Loucy (cell line): ENCODE measurements around the gene TNS3.

Experiments used
- H2AFZ ChIP-seq: fragments of 200-600 bp; sonication (generic); 2 replicates; pipeline ENCODE4 v1.6.0; 2016; ENCODE audit warnings: antibody characterized with exemption, mild to moderate bottlenecking, low read length, moderate library complexity
- H3F3A ChIP-seq: fragments of 200-600 bp; 2 replicates; pipeline ENCODE4 v1.6.0; 2016; ENCODE audit warnings: antibody characterized with exemption, low read depth, mild to moderate bottlenecking
- H3K27me3 ChIP-seq: fragments of 200-600 bp; sonication (generic); 2 replicates; pipeline ENCODE4 v1.6.1; 2014; ENCODE audit warnings: low read length, mild to moderate bottlenecking; ENCODE audit not compliant: insufficient read depth, poor library complexity, severe bottlenecking
- H3K36me3 ChIP-seq: fragments of 200-600 bp; sonication (generic); 2 replicates; pipeline ENCODE4 v1.6.1; 2016; ENCODE audit warnings: low read length; ENCODE audit not compliant: insufficient read depth
- H3K4me1 ChIP-seq: fragments of 200-600 bp; sonication (generic); 2 replicates; pipeline ENCODE4 v1.5.1; 2014; ENCODE audit warnings: low read length, mild to moderate bottlenecking; ENCODE audit not compliant: insufficient read depth, poor library complexity, severe bottlenecking
- H3K4me2 ChIP-seq: fragments of 200-600 bp; sonication (generic); 2 replicates; pipeline ENCODE4 v1.6.0; 2014; ENCODE audit warnings: antibody characterized with exemption, low read length, low read depth, mild to moderate bottlenecking; ENCODE audit not compliant: poor library complexity, severe bottlenecking
- H3K4me3 ChIP-seq: fragments of 200-600 bp; sonication (generic); 2 replicates; pipeline ENCODE4 v1.5.1; 2014; ENCODE audit warnings: low read length, mild to moderate bottlenecking, mixed read lengths; ENCODE audit not compliant: poor library complexity, severe bottlenecking
- H3K79me2 ChIP-seq: fragments of 200-600 bp; sonication (generic); 2 replicates; pipeline ENCODE4 v1.6.1; 2014; ENCODE audit warnings: low read length; ENCODE audit not compliant: insufficient read depth
- H3K9ac ChIP-seq: fragments of 200-600 bp; sonication (generic); 2 replicates; pipeline ENCODE4 v1.6.0; 2014; ENCODE audit warnings: mild to moderate bottlenecking, low read depth, low read length, moderate library complexity; ENCODE audit not compliant: poor library complexity, severe bottlenecking
- H3K9me2 ChIP-seq: fragments of 200-600 bp; sonication (generic); replicated peaks from 2 replicates; pipeline ENCODE4 v1.6.1; 2016; ENCODE audit warnings: low read depth, low read length, mixed read lengths
- H3K9me3 ChIP-seq: fragments of 200-600 bp; sonication (generic); 2 replicates; pipeline ENCODE4 v1.6.1; 2014; ENCODE audit warnings: mild to moderate bottlenecking, antibody characterized with exemption, low read length, low read depth; ENCODE audit not compliant: insufficient read depth
- H4K20me1 ChIP-seq: fragments of 200-600 bp; sonication (generic); 2 replicates; pipeline ENCODE4 v1.6.0; 2014; ENCODE audit warnings: antibody characterized with exemption, low read length, mild to moderate bottlenecking; ENCODE audit not compliant: insufficient read depth, poor library complexity, severe bottlenecking
- EZH2phosphoT487 ChIP-seq: fragments of 200-600 bp; IDR thresholded peaks from 2 replicates; pipeline ENCODE4 v1.6.1; 2018; ENCODE audit warnings: antibody characterized with exemption, mild to moderate bottlenecking, moderate library complexity, borderline replicate concordance
- TF ChIP-seq, protein P1 (sequence below): fragments of 200-600 bp; sonication (generic); conservative IDR thresholded peaks from 2 replicates; pipeline ENCODE4 v1.5.1; 2014; ENCODE audit warnings: mild to moderate bottlenecking, antibody characterized with exemption, low read length

TNS3 gene

DNA sequence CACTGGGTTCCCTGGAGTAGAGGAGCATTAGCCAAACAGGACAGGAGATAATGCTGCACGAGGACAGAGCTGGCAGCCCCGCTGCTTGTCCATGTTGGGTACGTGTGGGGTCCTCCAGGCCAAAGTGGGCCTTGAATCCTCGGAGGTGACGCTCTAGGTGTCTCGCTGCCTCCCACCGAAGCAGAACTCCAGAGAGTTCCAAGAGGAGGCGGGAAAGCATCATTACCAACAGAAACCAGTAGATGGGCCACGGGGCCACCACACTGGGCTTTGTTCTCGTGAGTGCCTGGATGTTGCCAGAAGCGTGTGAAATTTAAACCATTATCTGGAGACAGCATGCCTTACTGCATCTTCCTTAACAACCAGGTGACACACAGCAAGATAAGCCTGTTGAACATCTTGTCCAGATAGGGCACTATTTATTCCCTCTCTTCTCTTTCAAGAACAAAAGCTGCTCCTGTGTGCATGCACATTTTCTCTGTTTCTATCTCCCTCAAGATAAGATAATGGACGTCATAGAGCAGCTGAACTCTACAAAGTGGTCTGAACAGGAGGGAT, 56.8 kb downstream of the TNS3 start:
- H3K4me2 ChIP-seq = no peak overlapping the region
- no peak overlapping the region for H3K4me3 ChIP-seq
- H3K4me1 ChIP-seq = no peaks in the 10 kb centered on the region
- H3F3A ChIP-seq = no peaks in the 10 kb centered on the region
- H3K9ac ChIP-seq = no peak overlapping the region
- no peak overlapping the region for H2AFZ ChIP-seq
- H4K20me1 ChIP-seq = no peaks in the 10 kb centered on the region
- H3K9me3 ChIP-seq = no peaks in the 10 kb centered on the region; the same call in 1 of the 2 replicates
- H3K79me2 ChIP-seq = no peaks in the 10 kb centered on the region
- no peak for TF ChIP-seq EZH2phosphoT487
- TF ChIP-seq, protein P1, sequence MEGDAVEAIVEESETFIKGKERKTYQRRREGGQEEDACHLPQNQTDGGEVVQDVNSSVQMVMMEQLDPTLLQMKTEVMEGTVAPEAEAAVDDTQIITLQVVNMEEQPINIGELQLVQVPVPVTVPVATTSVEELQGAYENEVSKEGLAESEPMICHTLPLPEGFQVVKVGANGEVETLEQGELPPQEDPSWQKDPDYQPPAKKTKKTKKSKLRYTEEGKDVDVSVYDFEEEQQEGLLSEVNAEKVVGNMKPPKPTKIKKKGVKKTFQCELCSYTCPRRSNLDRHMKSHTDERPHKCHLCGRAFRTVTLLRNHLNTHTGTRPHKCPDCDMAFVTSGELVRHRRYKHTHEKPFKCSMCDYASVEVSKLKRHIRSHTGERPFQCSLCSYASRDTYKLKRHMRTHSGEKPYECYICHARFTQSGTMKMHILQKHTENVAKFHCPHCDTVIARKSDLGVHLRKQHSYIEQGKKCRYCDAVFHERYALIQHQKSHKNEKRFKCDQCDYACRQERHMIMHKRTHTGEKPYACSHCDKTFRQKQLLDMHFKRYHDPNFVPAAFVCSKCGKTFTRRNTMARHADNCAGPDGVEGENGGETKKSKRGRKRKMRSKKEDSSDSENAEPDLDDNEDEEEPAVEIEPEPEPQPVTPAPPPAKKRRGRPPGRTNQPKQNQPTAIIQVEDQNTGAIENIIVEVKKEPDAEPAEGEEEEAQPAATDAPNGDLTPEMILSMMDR = no peak
- H3K27me3 ChIP-seq = no peaks in the 10 kb centered on the region
- no peaks in the 10 kb centered on the region for H3K36me3 ChIP-seq
- no peaks in the 10 kb centered on the region for H3K9me2 ChIP-seq

GRCh38 chr7:47523401-47523800, 58.5 kb downstream of the TNS3 start:
- no peak overlapping the region for H2AFZ ChIP-seq
- no peaks in the 10 kb centered on the region for H3K36me3 ChIP-seq
- H3K4me2 ChIP-seq = no peak overlapping the region
- H3K9me3 ChIP-seq = no peaks in the 10 kb centered on the region; the same call in 1 of the 2 replicates
- no peaks in the 10 kb centered on the region for H4K20me1 ChIP-seq
- no peak overlapping the region for H3K4me3 ChIP-seq
- no peaks in the 10 kb centered on the region for H3K27me3 ChIP-seq
- TF ChIP-seq, protein P1 = no peak
- TF ChIP-seq EZH2phosphoT487 = no peak
- no peak overlapping the region for H3K9ac ChIP-seq
- no peaks in the 10 kb centered on the region for H3F3A ChIP-seq
- H3K79me2 ChIP-seq = no peaks in the 10 kb centered on the region
- no peaks in the 10 kb centered on the region for H3K4me1 ChIP-seq
- no peaks in the 10 kb centered on the region for H3K9me2 ChIP-seq

- Histone ChIP-seq H3K79me2 (no peaks in the 10 kb centered on the region), H3K27me3 (no peaks in the 10 kb centered on the region), H3K36me3 (no peaks in the 10 kb centered on the region), H3K4me1 (no peaks in the 10 kb centered on the region), H2AFZ (no peak overlapping the region), H3K9me3 (peaks cover 3% of the 10 kb centered on the region; the same call in 1 of the 2 replicates), H3F3A (no peaks in the 10 kb centered on the region), H3K9ac (no peak overlapping the region), H3K9me2 (no peaks in the 10 kb centered on the region), H3K4me3 (no peak overlapping the region), H4K20me1 (no peaks in the 10 kb centered on the region), H3K4me2 (no peak overlapping the region)
- TF ChIP-seq EZH2phosphoT487 = no peak
- TF ChIP-seq, protein P1 = no peak
Observed at GRCh38 chr7:47521816-47522561, 59.9 kb downstream of the TNS3 start.
